Trophoblast cell (in vitro differentiated cells and primary cell): Measurements from ENCODE around the gene GNAO1.

Source experiments
- DNase-seq, 2 donors: peaks; one replicate each; pipeline ENCODE4 v3.0.0-alpha.2; 2016
- H2AFZ ChIP-seq: 2 replicates; pipeline ENCODE4 v1.6.1; 2013; ENCODE audit warnings: low read length, moderate library complexity, mild to moderate bottlenecking; ENCODE audit not compliant: insufficient read depth, poor library complexity
- H2AK5ac ChIP-seq: 2 replicates; pipeline ENCODE4 v1.6.1; 2013; ENCODE audit warnings: mild to moderate bottlenecking, low read length
- H2BK120ac ChIP-seq: 2 replicates; pipeline ENCODE4 v1.6.1; 2013; ENCODE audit warnings: low read length, mild to moderate bottlenecking, moderate library complexity; ENCODE audit not compliant: insufficient read depth, poor library complexity
- H2BK12ac ChIP-seq: 2 replicates; pipeline ENCODE4 v1.6.1; 2013; ENCODE audit warnings: mild to moderate bottlenecking, low read length, moderate library complexity
- H2BK5ac ChIP-seq: 2 replicates; pipeline ENCODE4 v1.6.1; 2013; ENCODE audit warnings: low read length, low read depth, moderate library complexity, mild to moderate bottlenecking; ENCODE audit not compliant: poor library complexity
- H3K14ac ChIP-seq: 2 replicates; pipeline ENCODE4 v1.6.1; 2013; ENCODE audit warnings: mild to moderate bottlenecking, low read length
- H3K18ac ChIP-seq: 2 replicates; pipeline ENCODE4 v1.6.1; 2013; ENCODE audit warnings: mild to moderate bottlenecking, low read length
- H3K23ac ChIP-seq: 2 replicates; pipeline ENCODE4 v1.6.1; 2013; ENCODE audit warnings: low read length
- H3K27ac ChIP-seq: 2 replicates; pipeline ENCODE4 v1.5.1; 2013; ENCODE audit warnings: low read depth, mild to moderate bottlenecking, inconsistent platforms, low read length, moderate library complexity
- H3K27me3 ChIP-seq: 2 replicates; pipeline ENCODE4 v1.6.1; 2013; ENCODE audit warnings: inconsistent platforms, mild to moderate bottlenecking, low read length, moderate library complexity; ENCODE audit not compliant: insufficient read depth
- H3K36me3 ChIP-seq, 2 experiments: 1 replicate in 1 of 2; 2 replicates in 1 of 2; pipeline ENCODE4 v1.6.1; 2013; ENCODE audit warnings: low read length in 2 of 2, mild to moderate bottlenecking in 2 of 2, moderate library complexity in 1 of 2; ENCODE audit not compliant: insufficient read depth in 2 of 2, control insufficient read depth in 1 of 2
- H3K4ac ChIP-seq: 2 replicates; pipeline ENCODE4 v1.6.1; 2013; ENCODE audit warnings: low read depth, mild to moderate bottlenecking, low read length, moderate library complexity
- H3K4me1 ChIP-seq, 2 experiments: 1 replicate in 1 of 2; 2 replicates in 1 of 2; pipeline ENCODE4 v1.6.1; 2013; ENCODE audit warnings: low read length in 2 of 2, mild to moderate bottlenecking in 2 of 2, moderate library complexity in 1 of 2; ENCODE audit not compliant: insufficient read depth in 2 of 2, control insufficient read depth in 1 of 2
- H3K4me2 ChIP-seq: 2 replicates; pipeline ENCODE4 v1.6.1; 2013; ENCODE audit warnings: inconsistent platforms, mild to moderate bottlenecking, low read length, moderate library complexity
- H3K4me3 ChIP-seq: 2 replicates; pipeline ENCODE4 v1.5.1; 2013; ENCODE audit warnings: mild to moderate bottlenecking, low read depth, low read length, inconsistent platforms
- H3K79me1 ChIP-seq: one replicate; pipeline ENCODE4 v1.6.1; 2013; ENCODE audit warnings: low read length
- H3K79me2 ChIP-seq: 2 replicates; pipeline ENCODE4 v1.6.1; 2013; ENCODE audit warnings: low read length, mild to moderate bottlenecking; ENCODE audit not compliant: control insufficient read depth, insufficient read depth, poor library complexity
- H3K9ac ChIP-seq: 2 replicates; pipeline ENCODE4 v1.6.1; 2013; ENCODE audit warnings: mild to moderate bottlenecking, low read length
- H3K9me3 ChIP-seq: 2 replicates; pipeline ENCODE4 v1.6.1; 2013; ENCODE audit warnings: low read depth, mild to moderate bottlenecking, control low read depth, inconsistent platforms, low read length; ENCODE audit not compliant: insufficient read depth
- H4K12ac ChIP-seq: 2 replicates; pipeline ENCODE4 v1.6.1; 2013; ENCODE audit warnings: low read depth, mild to moderate bottlenecking, low read length, moderate library complexity
- H4K8ac ChIP-seq: 2 replicates; pipeline ENCODE4 v1.6.1; 2013; ENCODE audit warnings: low read depth, mild to moderate bottlenecking, low read length, moderate library complexity
- H4K91ac ChIP-seq: one replicate; pipeline ENCODE4 v1.6.1; 2013; ENCODE audit warnings: low read depth, mild to moderate bottlenecking, low read length, moderate library complexity
- WGBS: extraction: QIAGEN DNeasy Blood & Tissue Kit; methylation state at CpG from one replicate; pipeline ENCODE4 v1.1.7; 2013; ENCODE audit warnings: missing lambda C conversion rate; ENCODE audit not compliant: insufficient read length, insufficient coverage; ENCODE audit errors: extremely low coverage; 5-methylcytosine and 5-hydroxymethylcytosine counted together

Gene GNAO1

DNA sequence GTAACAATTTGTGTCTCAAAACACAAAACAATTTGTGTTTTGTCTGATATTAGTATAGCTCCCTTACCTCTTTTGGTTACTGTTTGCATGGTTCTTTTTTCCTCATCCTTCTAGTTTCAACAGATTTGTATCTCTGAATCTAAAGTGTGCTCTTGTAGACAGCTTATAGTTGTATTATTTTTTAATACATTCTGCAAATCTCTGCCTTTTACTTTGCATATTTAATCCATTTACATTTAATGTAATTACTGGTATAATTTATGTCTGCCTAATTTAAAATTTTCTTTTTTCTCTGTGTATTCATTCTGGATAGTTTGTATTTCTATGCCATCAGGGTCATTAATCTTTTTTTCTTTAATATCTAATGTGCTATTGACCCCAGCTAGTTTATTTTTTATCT lies 9.9 kb upstream of the GNAO1 start:
- Histone ChIP-seq H2AFZ (no peak overlapping the region), H3K4me2 (no peak overlapping the region), H3K79me2 (no peaks in the 10 kb centered on the region), H3K9ac (no peak overlapping the region), H3K4me3 (no peak overlapping the region), H3K4ac (no peak overlapping the region), H3K14ac (no peak overlapping the region), H3K27ac (no peak overlapping the region), H2AK5ac (no peak overlapping the region), H3K18ac (no peak overlapping the region), H3K4me1 (no peaks in the 10 kb centered on the region), H3K23ac (no peak overlapping the region), H2BK12ac (no peak overlapping the region), H4K12ac (no peak overlapping the region), H2BK120ac (no peak overlapping the region), H4K8ac (no peak overlapping the region), H3K27me3 (no peaks in the 10 kb centered on the region), H2BK5ac (no peak overlapping the region), H4K91ac (no peak overlapping the region), H3K9me3 (no peaks in the 10 kb centered on the region), H3K36me3 (no peaks in the 10 kb centered on the region), H3K79me1 (no peaks in the 10 kb centered on the region)
- DNase-seq, result no peak

DNA sequence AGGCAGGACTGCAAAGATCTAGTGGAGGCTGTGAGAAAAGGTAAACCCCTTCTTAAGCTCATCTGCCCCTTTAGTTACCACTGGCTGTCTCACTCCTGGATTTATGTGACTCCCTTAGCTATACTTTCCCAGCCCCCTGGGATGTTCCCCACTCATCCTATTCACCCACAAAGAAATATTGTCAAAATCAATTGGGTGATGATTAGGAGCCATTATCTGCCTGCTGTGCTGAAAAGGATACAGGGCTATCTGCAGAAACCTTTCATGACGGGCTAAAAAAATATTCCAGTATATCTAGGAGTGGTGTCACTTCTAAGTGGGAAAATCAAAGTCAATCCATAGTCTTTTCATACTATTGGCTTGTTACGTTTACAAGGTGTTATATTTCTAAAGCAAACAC lies 8.0 kb upstream of the GNAO1 start:
- Histone ChIP-seq H4K91ac (no peak overlapping the region), H2BK120ac (no peak overlapping the region), H3K79me1 (no peaks in the 10 kb centered on the region), H3K4me3 (no peak overlapping the region), H3K4ac (no peak overlapping the region), H2BK12ac (no peak overlapping the region), H3K36me3 (no peaks in the 10 kb centered on the region), H4K8ac (no peak overlapping the region), H3K23ac (no peak overlapping the region), H3K18ac (no peak overlapping the region), H2AFZ (no peak overlapping the region), H3K79me2 (no peaks in the 10 kb centered on the region), H3K4me1 (no peaks in the 10 kb centered on the region), H3K9me3 (no peaks in the 10 kb centered on the region), H2AK5ac (no peak overlapping the region), H3K9ac (no peak overlapping the region), H3K27me3 (no peaks in the 10 kb centered on the region), H3K27ac (no peak overlapping the region), H4K12ac (no peak overlapping the region), H3K14ac (no peak overlapping the region), H2BK5ac (no peak overlapping the region), H3K4me2 (no peak overlapping the region)
- DNase-seq, result no peak
- no CpG with 5 or more reads among the region's 2 CpGs for WGBS

DNA sequence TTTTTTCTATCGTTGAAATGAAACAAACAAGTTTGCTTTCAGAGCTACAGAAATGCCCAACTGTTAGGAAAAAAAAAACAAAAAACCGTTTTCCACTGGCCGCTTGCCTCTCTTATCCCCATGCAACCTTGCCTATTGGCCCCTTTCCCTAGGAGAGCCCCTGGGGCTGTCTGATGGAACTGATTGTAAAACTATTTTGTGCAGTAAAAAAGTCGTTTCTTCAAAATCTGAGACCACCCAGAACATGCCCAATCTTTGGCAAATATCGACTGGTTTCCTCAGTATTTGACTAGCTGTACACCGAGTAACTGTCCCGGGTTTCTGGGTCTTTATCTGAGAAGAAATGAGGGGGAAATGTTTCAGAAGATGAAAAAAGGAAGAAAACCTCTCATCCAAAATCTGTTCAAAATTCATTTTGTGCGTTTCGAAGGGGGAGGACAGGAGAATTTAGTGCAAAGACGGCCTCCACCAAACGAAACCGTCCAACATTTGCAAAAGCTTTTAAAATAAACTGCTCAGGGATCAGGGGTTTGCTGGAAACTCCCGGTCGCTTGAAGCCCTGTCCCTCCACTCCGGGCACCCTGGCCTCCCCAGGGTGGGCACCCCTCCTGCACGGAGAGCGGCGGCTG lies 1.1 kb upstream of the GNAO1 start:
- H3K4me1 ChIP-seq, result peaks cover 7 to 8% of the 10 kb centered on the region in 2 experiments
- no CpG with 5 or more reads among the region's 18 CpGs for WGBS
- H3K79me1 ChIP-seq, result peaks cover 2% of the 10 kb centered on the region
- H3K36me3 ChIP-seq, result no peaks in the 10 kb centered on the region
- H3K18ac ChIP-seq, result no peak overlapping the region
- peak overlapping the region; percentile 92 for H3K4me2 ChIP-seq
- no peak overlapping the region for H3K23ac ChIP-seq
- peak overlapping the region; percentile 76 for H3K4me3 ChIP-seq
- no peaks in the 10 kb centered on the region for H3K9me3 ChIP-seq
- no peak overlapping the region for H2AK5ac ChIP-seq
- H3K27me3 ChIP-seq, result peaks cover 35% of the 10 kb centered on the region
- no peak overlapping the region for H3K4ac ChIP-seq
- peak overlapping the region; percentile 26 for H2AFZ ChIP-seq
- no peaks in the 10 kb centered on the region for H3K79me2 ChIP-seq
- no peak overlapping the region for H2BK12ac ChIP-seq
- H3K27ac ChIP-seq, result no peak overlapping the region
- H2BK120ac ChIP-seq, result no peak overlapping the region
- no peak overlapping the region for H3K14ac ChIP-seq
- no peak overlapping the region for H2BK5ac ChIP-seq
- no peak overlapping the region for H4K12ac ChIP-seq
- no peak for DNase-seq
- H4K91ac ChIP-seq, result no peak overlapping the region
- no peak overlapping the region for H3K9ac ChIP-seq
- H4K8ac ChIP-seq, result no peak overlapping the region

DNA sequence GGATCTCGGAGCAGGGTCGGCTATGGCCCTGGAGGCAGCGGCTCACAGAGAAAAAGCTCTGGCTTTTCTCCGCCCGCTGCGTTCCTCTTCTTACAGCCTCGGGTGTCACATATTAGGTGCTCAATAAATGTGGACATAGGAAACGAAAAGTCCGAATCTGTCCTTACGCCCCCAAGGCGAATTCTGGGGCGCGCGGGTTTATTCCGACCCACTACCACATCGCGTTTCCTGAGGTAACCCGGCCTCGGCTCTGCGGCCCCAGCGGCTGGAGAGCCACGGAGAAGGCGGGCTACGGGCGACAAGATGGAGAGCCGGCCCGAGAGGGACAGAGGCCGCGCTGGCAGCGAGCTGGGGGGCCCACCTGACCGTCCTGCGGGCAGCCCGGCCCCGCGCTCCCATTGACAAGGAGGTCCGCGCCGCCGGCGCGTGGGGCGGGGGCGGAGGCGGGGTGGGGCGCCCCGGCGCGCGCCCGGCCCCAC lies 573 bp upstream of the GNAO1 start:
- Histone ChIP-seq H2BK12ac (no peak overlapping the region), H3K4me2 (peak overlapping the region; percentile 92), H4K91ac (no peak overlapping the region), H3K9me3 (no peaks in the 10 kb centered on the region), H3K18ac (peak overlapping the region; percentile 0), H4K8ac (no peak overlapping the region), H3K36me3 (no peaks in the 10 kb centered on the region), H3K9ac (no peak overlapping the region), H3K14ac (no peak overlapping the region), H3K4me1 (peaks cover 7 to 8% of the 10 kb centered on the region in 2 experiments), H4K12ac (no peak overlapping the region), H2AFZ (peak overlapping the region; percentile 26), H3K23ac (no peak overlapping the region), H2AK5ac (no peak overlapping the region), H3K79me1 (peaks cover 2% of the 10 kb centered on the region), H2BK5ac (no peak overlapping the region), H3K4me3 (peak overlapping the region; percentile 76), H3K27ac (no peak overlapping the region), H3K79me2 (no peaks in the 10 kb centered on the region), H2BK120ac (no peak overlapping the region), H3K27me3 (peaks cover 35% of the 10 kb centered on the region), H3K4ac (no peak overlapping the region)
- WGBS, result no CpG with 5 or more reads among the region's 50 CpGs
- DNase-seq, result peak; percentile 28 to 50
